Measurements from ENCODE around the gene ANO9. TPM values are rescaled to one million over a fixed set of nuclear protein-coding genes. Genes with fewer than 3 reads are reported as not detected.

The ANO9 gene
- total and polyA plus RNA-seq, 2 experiments from 2014 or later = 9.0 to 10.2 TPM

- no peak overlapping the region for H3K27ac ChIP-seq (ENCODE audit: low read depth)
- H2AFZ ChIP-seq = no peak overlapping the region
- Mint-ChIP-seq H3K27me3 (ENCODE audit: insufficient read depth, low read depth, poor library complexity) (peaks cover 14% of the 10 kb centered on the region), H3K4me1 (peaks cover 17% of the 10 kb centered on the region), H3K9me3 (peaks cover 12% of the 10 kb centered on the region; the same call in 1 of the 3 replicates), H3K27ac (no peak overlapping the region), H3K36me3 (ENCODE audit: low read depth) (peaks cover 33% of the 10 kb centered on the region), H3K4me3 (peak overlapping the region; percentile 85)
- H3K4me3 ChIP-seq = peak overlapping the region; percentile 87; the same call in 1 of the 2 replicates
- DNase-seq (ENCODE audit: low spot score) = no peak
- peaks cover 4% of the 10 kb centered on the region for H3K36me3 ChIP-seq (ENCODE audit: insufficient read depth)
- no peak for TF ChIP-seq JUNB (IDR thresholded peaks at IDR 0.05; ENCODE audit: unreplicated experiment)
- TF ChIP-seq STAT1 (IDR thresholded peaks at IDR 0.05; ENCODE audit: unreplicated experiment) = no peak
- no peak for TF ChIP-seq NANOG (IDR thresholded peaks at IDR 0.05; ENCODE audit: borderline replicate concordance)
- TF ChIP-seq EZH2phosphoT487 (IDR thresholded peaks at IDR 0.05; ENCODE audit: unreplicated experiment) = no peak
- 0 out of 4 replicates have a peak, but pooled peaks of 1 of the 2 experiments have one; percentile 16 for TF ChIP-seq CTCF (conservative IDR thresholded peaks at IDR 0.05; ENCODE audit: low read depth in 2 of 2)
- no peak for TF ChIP-seq ZNF331 (CRISPR knock-in tag; IDR thresholded peaks at IDR 0.05; ENCODE audit: low read depth)
- TF ChIP-seq ETS1 (IDR thresholded peaks at IDR 0.05) = no peak
- TF ChIP-seq REST (IDR thresholded peaks at IDR 0.05; ENCODE audit: unreplicated experiment) = no peak
- ATAC-seq = peak; percentile 3; the same call in 2 of the 3 replicates
- no peaks in the 10 kb centered on the region for H3K27me3 ChIP-seq (ENCODE audit: insufficient read depth)
- H3K9me2 ChIP-seq (ENCODE audit: insufficient read depth) = no peaks in the 10 kb centered on the region
- H3K4me2 ChIP-seq = peak overlapping the region; percentile 93; the same call in 1 of the 2 replicates
- H4K20me1 ChIP-seq (replicated peaks; ENCODE audit: insufficient read depth) = no peaks in the 10 kb centered on the region; the same call in 1 of the 2 replicates
- peaks cover 30% of the 10 kb centered on the region; the same call in 1 of the 2 replicates for H3F3A ChIP-seq (replicated peaks; ENCODE audit: low read depth)
- H3K4me1 ChIP-seq (ENCODE audit: insufficient read depth) = peaks cover 9% of the 10 kb centered on the region; the same call in 1 of the 2 replicates
- peaks cover 13% of the 10 kb centered on the region for H3K79me2 ChIP-seq (replicated peaks; ENCODE audit: insufficient read depth)
These were observed 70.8 kb downstream of the ANO9 start for GRCh38 chr11:371051-371450.
